ENCODE results near the gene BMP2K.

BMP2K gene

DNA sequence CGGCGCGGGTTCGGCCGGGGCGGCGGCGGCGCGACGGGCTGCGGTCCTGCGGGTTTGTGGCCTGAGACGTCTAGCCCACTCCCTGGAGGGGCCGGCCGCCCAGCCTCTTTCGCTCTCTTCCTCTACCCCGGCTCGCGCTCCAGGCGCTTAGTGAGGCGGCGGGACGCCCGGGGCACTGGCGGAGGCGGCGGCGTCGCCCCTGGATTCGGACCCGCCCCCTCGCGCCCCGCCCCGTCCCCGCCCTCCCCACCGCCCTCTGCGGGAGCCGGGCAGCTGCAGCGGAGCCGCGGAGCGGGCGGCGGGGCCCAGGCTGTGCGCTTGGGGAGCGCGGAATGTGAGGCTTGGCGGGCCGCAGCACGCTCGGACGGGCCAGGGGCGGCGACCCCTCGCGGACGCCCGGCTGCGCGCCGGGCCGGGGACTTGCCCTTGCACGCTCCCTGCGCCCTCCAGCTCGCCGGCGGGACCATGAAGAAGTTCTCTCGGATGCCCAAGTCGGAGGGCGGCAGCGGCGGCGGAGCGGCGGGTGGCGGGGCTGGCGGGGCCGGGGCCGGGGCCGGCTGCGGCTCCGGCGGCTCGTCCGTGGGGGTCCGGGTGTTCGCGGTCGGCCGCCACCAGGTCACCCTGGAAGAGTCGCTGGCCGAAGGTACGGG lies at the start of gene BMP2K:
Gene BMP2K (plus strand): TSS at position 272 of the 650 bp plus-strand sequence. CDS start 194 bp downstream, at position 466.
- DNase-seq (ENCODE audit: low read depth in 2 of 2): peak; percentile 67

DNA sequence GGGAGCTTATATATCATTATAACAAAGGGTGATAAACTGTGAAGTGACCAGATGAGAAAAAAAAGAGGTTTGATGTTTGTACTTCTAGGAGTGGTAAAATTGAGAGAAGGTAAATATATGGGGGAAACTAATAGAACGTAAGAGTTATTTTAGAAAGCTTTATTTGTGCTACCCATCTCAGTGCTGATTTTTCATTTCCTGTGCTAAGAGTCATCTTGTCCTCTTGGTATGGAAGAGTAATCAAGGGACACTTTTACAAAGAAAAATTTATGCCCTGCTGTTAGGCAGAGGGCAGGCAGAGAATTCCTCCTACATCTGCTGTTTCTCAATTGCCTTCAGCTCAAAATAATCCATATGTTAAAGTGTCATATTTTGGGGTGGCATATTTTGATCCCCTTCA lies 49.6 kb upstream of the BMP2K start:
- DNase-seq (ENCODE audit: low read depth in 2 of 2): no peak

DNA sequence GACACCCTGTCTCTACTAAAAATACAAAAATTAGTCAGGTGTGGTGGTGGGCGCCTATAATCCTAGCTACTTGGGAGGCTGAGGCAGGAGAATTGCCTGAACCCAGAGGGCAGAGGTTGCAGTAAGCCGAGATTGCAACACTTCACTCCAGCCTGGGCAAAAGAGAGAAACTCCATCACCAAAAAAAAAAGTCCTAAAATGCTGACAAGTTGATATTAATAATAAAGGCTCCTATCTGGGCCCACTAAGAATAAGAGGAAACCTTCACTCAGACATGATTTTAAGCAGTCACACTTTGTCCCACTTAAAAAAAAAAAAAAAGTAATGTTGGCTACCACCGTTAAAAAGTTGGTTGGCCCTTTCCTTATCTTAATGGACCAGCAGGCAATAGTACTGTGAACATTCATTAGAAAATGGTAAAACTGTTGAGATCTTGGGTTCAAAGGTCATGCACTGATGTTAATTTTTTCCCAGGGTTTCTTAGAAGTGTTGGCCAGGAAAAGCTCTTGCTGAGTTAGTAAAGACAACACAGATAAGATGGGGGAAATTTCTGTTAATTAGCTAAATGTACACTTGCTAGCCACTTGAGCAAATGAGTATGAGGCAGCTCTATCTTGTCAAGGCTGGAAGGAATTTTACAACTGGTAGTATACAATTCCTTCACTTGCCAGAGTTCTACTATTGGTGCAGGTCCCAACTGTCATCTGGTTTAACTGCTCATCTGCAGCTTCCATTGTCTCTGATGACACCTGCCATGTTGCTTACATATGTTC lies 43.6 kb upstream of the BMP2K start:
- DNase-seq (ENCODE audit: low read depth in 2 of 2): no peak

DNA sequence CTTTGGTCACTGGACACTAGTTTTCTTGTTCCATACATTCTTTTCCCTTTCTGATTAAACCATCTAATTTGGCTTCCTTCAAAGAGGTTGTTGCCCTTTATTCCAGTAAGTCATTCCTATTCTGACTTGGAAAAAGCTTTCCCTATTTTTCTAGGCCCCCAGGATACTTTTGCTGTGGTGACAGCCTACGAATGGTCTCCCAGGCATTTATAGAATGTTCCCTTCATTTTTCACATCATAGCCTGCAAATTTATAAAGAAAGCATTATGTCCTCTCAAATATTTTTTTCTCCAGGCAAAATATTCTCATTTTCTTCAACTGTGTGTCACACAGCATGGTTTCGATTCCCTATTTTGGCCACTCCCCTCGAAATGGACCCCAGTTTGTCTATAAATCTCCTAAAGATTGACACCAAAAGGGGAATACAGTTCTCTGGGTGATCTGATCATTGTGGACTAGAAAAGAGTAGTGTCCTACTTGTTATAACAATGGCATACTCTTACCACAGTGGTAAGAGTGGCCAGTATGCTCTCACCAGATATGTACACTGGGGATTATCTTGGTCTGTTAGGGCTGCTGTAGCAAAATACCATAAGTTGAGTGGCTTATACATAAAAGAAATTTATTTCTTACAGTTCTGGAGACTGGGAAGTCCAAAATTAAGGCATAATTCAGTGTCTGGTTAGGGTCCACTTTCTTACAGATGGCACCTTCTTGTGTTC lies 41.5 kb upstream of the BMP2K start:
- no peak for DNase-seq (ENCODE audit: low read depth in 2 of 2)

DNA sequence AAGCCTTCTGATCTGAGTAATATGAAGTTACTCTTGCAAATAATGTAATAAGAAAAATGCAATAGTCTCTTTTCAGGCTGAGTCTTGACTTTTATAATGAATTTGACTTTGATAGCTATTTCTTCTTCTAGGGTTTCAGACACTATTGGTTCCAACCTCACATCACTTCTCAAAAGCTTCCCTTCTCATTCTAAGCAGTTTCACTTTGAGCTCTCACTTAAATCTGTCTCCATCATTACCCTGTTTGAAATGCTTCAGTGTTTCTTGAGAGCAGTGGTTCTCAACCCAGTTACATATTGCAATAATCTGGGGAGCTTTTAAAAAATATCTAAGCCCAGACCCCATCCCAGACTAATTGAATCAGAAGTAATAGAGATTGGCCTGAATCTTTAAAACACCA lies 40.5 kb upstream of the BMP2K start:
- no peak for DNase-seq (ENCODE audit: low read depth in 2 of 2)

DNA sequence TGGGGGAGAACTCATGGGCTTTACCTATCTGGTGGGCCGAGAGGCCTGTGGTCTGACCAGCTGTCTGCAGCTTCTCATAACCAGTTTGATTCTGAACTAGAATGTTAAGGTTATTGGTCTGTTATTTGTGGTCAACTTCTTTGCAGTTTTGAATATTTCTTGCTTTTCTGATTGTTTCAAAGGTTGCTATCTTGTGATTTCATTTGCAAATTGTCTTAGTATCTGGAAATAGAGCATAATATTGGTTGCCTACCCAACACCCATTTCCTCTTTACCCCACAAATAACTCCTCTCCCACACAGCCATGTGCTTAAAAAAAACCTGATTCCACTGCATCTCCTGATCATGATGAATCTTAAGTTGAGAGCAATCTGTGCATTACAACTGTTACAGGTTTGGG lies 39.1 kb upstream of the BMP2K start:
- DNase-seq (ENCODE audit: low read depth in 2 of 2): no peak

DNA sequence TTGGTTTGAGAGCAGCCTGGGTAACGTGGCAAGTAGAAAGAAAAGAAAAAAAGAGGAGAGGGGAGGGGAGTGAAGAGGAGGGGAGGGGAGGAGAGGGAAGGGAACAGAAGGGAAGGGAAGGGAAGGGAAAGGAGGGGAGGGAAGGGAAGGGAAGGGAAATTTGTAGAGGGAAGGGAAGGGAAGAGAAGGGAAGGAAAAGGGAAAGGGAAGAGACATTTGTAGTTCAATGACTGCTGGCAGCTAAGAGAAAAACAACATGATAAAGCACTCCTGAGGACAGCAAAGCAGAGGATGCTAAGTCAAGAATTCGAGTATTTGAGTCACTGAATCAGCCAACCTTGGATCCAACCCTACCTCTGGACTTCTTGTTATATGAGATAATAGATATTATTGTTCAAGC lies 38.2 kb upstream of the BMP2K start:
- DNase-seq (ENCODE audit: low read depth in 2 of 2): no peak

DNA sequence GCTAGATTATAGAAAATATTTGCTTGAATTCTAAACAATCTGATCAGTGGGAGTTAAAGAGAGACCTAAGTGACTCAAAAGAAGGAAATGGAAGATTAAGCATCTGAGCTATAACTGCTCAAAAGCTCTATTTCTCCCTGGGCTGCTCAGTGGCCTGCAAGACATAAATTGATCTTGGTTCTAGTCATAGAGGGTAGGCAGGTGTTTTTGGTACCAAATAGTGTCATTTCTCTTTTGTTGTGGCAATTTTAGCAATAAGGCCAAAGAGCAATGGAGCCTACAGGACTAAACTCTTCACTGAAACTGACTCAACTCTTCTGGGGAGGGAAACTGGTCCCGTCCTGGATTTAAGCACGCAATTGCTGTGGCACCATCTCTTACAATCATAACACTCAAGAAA lies 33.9 kb upstream of the BMP2K start:
- no peak for DNase-seq (ENCODE audit: low read depth in 2 of 2)

DNA sequence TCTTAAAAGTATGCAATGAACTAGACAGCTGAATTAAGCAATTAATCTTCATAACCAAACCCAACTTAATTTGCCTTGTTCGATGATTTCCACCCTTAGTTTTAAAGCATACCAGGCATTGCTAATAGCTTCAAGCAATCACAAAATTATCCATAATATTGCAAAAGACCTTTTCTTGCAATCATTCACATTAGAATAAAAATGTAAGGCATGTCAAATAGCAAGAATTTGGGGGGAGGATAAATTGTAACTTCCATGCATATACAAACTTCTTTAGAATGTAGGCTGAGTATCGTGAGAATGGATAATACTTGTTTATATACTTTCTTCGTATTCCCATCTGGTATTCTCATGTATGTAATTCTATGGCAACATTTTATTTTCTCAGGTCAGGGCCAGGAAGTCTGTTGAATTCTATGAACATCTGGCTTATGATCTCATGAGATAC lies 28.7 kb upstream of the BMP2K start:
- DNase-seq (ENCODE audit: low read depth in 2 of 2): no peak

DNA sequence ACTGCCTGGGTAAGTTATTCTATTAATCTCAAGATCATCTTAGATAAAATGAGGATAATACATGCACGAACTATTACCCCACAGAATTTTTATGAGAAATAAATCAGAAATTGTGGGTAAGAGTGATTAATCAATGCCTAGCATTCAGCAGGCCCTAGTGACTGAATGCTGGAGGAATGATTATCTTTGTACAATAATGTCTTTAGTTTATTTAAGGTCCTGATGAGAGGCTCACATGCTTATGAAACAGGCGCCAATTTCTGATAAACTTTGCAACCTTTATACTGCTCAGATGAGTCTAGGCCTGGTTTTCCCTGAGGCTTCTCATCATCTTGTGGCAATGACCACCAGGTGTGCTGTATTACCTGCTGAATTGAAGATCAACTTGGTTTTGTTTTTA lies 27.8 kb upstream of the BMP2K start:
- DNase-seq (ENCODE audit: low read depth in 2 of 2): no peak

DNA sequence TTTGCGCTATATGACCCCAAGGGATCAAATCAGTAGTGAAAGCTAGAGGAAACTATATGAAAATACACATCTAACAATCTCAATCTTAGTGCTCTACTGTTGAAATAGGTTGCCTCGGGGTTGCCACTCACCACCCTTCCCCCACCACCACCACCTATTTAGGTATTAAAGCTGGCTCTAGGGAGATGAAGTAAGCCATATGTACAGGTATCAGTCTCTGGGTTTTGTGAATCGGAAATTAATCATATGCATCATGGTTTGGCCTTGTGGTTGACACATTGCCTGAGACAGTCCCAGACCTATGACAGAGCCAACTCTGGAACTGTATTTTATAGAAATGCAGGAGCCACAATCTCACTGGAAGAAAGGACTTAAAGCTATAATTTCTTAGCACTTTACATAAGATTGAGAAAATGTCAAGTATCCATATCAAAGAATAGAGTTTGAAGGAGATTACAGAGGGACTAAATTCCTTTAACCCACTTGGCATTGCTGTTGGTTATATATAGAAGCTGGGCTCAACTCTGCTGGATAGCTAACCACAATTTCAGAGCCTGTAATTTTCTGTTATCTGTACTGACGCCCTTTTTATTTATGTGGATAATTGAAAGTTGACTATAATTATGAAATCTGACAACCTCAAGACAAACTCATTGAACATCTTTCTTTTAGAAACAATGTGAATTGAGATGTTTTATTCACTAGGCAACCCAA lies 26.7 kb upstream of the BMP2K start:
- no peak for DNase-seq (ENCODE audit: low read depth in 2 of 2)

DNA sequence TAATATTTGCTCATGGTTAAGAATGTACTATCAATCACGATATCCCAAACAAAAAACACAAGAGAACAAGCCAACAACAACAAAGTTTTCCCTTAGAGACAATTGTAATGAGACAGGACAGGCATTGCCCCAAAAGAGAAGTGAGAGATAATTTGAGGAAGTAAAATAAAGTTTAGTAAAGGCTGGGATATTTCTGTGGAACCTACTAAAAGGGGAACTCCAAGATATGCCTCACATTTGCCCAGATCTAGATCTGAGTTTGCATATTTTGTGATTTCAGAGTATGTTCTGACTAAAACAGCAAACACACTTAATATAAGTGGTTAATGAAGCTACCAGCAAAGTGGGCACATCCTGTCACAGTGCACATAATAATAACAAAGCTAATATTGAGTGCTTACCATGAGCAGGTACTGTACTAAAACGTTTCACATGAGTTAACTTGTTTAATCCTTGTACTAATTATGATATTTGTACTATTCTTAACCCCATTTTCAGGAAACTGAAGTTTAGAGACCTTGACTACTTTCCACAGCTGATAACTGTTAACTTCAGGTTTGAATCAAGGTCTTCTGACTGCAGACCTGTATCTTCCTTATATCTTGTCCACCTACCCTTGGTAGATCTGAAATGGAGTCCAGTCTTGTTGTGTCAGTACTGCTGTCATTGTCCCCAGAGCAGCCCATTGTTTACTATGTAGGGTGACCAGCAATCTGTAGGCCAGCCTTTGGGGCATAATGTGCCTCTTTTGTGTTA lies 26.0 kb upstream of the BMP2K start:
- no peak for DNase-seq (ENCODE audit: low read depth in 2 of 2)

DNA sequence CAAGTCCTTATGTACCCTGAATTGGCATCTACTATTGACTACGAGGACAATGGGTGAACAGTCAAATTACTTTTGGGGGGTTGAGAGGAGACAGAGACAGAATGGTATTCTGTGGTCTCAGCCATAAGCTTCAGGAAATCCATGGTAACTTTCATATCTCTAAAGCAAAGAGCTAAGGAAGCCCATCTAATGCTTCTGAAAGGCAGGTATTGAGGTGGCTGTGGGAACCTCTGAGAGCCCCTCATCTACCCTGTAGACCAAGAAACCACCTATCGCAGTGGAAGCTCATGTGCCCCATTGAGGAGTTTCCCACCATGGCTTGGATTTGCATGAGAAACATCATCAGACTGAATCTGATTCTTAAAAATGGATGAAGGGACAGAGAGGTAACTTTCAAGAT lies 23.1 kb upstream of the BMP2K start:
- DNase-seq (ENCODE audit: low read depth in 2 of 2): no peak

DNA sequence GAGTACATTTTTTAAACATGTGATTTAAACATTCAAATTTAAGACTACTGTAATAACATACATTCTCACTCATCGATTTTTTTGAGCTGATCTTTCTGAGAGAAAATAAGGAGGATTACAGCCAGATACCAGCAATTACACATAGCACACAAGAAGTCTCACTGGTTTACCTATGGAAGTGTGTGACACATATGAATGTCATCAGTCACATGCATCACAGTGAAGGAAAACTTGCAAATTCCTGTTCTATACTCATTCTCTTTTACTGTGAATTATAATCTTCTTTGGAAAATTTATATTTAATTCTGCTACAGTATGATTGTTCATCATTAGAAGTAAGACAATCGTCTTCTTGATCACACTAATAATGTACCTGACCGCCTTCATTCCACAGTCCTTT lies 21.3 kb upstream of the BMP2K start:
- no peak for DNase-seq (ENCODE audit: low read depth in 2 of 2)

DNA sequence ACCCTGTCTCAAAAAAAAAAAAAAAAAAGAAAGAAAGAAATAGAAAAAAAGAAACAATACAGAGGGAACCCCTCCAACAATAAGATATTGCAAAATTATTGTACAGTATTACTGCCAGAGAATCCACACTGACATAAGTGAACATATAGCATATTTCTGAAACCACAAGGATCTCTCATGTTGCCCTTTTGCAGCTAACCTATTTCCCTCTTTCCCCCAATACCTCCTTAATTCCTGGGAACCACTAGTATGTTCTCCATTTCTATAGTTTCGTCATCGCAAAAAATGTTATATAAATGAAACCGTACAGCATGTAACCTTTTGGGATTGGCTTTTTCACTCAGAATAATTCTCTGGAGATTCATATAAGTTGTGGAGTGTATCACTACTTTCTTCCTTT lies 20.0 kb upstream of the BMP2K start:
- no peak for DNase-seq (ENCODE audit: low read depth in 2 of 2)

DNA sequence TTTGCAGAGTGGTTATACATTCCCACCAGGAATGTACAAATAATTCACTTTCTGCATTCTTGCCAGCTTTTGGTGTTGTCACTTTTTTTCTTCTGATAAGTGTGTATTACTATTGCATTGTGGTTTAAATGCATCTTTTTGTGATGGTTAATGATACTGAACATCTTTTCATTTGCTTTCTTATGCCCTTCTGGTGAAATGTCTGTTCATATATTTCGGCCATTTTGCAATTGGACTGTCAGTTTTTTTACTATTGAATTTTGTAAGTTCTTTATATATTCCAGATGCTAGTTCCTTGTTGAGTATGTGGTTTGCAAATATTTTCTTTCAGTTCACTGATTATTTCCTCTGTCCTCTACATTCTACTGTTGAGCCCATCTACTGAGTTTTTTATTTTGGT lies 19.4 kb upstream of the BMP2K start:
- no peak for DNase-seq (ENCODE audit: low read depth in 2 of 2)

DNA sequence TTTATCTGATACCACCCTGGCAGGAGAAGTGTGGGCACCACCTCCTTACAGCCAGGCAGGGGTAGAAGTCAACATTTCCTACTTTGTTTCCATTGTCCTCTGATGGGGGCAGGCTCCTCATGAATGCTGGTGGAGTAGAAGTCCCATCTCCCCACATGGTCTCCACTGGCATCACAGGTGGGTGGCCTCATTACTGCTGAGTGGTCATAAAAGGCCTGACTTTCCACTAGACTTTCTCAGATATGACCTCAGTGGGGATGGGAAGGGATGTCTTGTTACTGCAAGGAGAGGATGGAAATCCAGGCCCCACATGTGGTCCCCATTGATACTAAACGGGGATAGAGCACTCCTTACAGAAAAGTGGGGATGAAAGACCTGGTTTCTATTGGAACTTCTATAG lies 18.6 kb upstream of the BMP2K start:
- no peak for DNase-seq (ENCODE audit: low read depth in 2 of 2)

DNA sequence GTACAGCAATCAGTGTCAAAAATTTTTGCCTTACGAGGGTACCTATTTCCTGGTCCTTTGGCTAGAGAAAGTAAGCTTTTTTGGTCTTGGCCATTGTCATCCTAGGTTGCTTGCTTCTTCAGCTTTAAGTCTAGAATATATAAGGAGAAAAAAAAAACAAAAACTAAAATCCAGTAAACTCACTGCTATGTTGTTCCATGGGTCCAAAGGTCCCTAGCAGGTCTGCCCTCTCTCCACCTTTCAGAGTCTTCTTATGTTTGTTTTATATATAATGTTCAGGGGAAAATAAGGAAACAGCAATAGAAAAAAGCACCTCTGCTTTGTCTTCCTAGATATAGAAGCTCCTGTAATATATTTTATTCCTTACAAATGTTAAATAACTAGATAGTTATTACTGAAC lies 18.1 kb upstream of the BMP2K start:
- DNase-seq (ENCODE audit: low read depth in 2 of 2): no peak

DNA sequence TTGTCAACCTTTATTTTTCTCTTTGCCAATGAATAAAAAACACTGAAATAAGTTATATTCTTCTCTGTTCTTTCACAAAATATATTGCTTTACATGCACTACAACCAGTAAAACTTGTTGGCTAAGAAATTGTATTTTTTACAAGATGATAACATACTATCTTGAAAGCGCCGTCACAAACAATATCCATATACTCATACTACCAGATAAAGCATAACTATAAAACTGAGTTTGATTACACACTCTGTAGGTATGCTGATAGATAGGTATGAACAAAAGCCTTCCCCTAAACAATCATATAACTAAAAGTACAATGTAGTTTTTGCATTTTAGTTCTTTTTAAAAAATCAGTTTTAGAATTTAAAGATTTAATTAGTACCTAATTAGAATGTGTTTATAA lies 13.6 kb upstream of the BMP2K start:
- no peak for DNase-seq (ENCODE audit: low read depth in 2 of 2)

DNA sequence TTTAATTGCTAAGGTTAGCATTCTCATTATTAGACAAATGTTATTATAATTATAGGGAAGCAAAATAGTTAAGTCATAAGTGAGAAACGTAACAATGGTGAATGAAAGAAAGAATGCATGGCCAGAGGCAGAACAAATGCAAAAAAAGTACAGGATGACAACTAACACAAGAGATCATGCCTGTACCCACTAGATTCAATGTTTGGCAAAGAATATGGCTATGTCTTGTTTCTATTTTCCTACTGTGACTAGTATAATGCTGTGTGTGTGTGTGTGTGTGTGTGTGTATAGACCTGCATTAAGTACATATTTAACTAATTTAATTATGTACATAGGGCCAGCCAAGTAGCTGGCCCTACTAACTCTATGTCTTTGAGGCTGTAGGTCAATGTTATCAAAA lies 12.9 kb upstream of the BMP2K start:
- DNase-seq (ENCODE audit: low read depth in 2 of 2): no peak

DNA sequence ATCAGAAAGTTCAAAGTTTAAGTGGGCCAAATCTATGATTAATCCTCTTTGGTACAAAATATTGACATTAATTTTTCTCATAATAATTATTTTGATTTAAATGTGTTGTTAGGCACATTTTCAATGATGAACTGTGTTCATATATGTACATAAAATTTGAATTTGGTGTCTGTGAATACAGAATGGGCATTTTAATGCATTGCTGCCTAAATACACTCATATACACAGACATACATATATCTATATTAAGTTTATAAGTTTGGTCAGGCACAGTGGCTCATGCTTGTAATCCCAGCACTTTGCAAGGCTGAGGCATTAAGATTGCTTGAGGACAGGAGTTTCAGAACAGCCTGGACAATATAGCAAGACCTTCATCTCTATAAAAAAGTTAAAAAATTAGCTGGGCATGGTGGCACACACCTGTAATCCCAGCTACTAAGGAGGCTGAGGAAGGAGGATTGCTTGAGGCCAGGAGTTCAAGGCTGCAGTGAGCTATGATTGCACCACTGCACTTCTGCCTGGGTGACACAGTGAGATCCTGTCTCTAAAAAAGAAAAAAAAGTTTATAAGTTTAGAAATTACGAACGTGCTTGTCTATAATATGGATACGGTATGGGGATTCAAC lies 12.3 kb upstream of the BMP2K start:
- DNase-seq (ENCODE audit: low read depth in 2 of 2): no peak
